C1 segment of cervical spinal cord (tissue), 14 donors: ENCODE measurements around the gene ADAMTS3.

Experiments
- DNase-seq, 14 donors: peaks; one replicate each; lab custom pipeline; 2025; lab: John Stamatoyannopoulos, UW

The ADAMTS3 gene

DNA sequence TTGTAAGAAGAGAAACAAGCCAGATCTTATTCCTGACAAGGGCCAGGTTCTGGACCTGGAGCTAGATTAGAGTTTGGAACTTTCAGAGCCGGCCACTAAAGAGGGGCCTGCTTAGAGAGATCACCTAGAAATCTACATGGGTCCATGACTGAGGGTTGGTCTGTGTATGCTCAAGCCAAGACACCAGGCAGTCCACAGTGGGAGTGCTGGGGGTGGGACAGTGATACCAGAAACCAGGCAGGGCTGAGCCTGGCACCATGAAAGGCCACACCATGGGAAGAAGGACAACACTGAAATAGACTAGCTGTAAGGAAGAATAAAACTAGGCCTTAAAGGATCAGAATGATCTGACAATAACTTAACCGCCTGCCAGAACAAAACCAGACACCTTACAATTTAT lies 267.3 kb downstream of the ADAMTS3 start:
- DNase-seq = no peak

DNA sequence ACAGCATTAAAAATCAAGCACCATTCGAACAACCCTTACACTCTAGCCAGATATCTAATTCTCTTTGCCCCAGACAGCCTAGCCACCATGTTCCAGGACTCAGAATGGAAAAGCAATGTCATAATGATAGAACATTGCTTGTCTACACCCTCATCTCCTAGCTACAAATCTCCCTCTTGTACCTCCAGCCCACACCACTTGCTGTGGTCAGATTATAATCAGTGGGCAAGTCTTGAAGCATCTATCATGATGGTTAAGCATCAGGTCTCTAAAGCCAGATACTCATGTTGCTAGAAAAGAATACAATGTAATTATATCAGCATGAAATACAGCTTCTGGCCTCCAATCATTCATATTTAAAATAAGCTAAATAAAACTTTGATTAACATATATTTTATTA lies 268.9 kb downstream of the ADAMTS3 start:
- DNase-seq = no peak

DNA sequence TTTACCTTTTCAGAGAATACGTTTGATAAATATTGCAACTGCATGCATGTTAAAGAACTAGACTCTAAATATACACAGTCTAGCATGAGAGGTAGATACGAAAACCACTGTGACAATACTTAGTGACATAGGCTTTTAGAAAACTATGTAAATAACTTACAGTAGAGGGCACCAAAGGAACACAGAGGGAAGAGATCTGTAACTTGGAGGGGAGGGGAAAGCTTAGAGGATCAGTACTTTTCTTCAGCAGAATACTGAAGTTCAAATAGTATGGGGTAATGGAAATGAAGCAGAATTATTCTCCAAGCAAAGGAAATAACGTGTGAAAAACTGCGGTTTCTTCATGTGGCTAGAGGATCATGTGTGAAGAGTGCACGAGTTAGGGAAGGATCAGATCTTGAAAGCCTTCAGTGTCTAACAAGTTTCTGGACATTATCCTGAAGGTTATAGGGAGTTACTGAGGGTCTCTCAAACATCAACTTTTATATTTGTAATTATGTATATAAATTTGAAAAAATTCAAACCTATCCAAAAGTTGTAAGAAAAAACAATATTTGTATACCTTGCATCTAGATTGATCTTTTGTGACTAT lies 273.0 kb downstream of the ADAMTS3 start:
- DNase-seq = no peak

DNA sequence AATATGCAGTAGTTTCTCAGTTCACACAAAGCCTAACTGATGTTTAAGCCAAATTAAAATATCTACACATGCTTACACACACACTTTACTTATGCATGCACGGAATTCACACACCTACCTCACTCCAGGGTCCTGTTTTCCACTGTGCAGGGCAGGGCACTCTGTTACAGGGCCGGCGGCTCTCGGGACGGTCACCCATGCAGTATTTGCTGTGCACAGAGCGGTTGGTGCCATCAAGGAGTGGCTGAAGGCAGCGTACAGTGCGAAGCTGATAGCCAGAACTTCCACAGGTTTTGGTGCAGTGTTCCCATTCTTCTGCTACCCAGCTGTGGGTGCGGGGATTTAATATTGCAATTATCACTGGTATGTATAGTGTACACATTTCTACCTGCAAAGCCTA lies 278.3 kb downstream of the ADAMTS3 start:
- no peak for DNase-seq

DNA sequence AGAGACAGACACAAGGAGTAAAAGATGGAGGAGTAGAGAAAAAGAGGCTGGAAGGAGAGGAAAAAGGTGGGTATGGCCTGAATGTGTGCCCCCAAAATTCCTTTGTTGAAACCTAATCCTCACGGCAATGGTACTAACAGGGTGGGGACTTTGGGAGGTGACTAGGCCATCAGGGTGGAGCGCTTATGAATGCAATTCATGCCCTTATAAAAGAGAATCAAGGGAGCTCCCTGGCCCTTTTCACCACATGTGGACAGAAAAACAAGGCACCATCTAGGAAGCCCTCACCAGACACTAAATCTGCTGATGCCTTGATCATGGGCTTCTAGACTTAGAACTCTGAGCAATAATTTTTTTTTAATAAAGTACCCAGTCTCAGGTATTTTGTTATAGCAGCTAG lies 282.1 kb downstream of the ADAMTS3 start:
- DNase-seq = no peak

DNA sequence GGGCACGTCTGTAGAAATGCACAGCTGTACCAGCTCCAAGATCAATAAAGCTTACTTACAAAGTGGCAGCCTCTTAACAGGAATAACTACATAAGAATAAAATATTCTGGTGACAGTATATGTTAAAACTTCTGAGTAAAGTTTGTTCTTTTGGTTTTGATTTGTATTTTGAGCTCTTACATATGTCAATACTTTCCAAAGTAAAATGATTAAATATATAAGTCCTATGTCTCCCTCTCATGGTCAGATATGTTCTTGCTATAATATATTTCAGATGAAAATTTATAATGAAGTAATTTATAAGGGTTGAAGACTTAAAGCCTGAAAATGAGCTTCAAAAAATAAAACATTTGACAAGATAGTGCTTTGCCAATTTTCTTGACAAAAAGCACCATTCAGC lies 282.8 kb downstream of the ADAMTS3 start:
- no peak for DNase-seq

DNA sequence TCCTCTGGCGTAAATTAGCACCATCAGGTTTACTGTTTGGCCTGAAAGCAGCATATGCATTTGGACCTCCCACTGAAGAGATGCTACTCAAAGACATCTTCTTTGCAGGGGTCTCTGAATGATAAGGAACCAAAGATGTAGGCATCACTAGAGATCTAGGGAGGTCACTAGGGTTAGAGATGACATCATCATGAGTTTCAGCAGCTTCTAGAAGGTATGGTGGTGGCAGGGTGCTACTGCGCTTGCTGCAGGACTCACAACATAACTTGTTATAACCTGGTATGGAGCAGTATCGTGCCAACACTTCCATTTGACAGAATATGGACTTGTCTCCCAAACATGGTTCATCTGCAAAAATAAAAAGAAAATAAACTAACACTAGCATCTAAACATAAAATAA lies 285.7 kb downstream of the ADAMTS3 start:
- no peak for DNase-seq

DNA sequence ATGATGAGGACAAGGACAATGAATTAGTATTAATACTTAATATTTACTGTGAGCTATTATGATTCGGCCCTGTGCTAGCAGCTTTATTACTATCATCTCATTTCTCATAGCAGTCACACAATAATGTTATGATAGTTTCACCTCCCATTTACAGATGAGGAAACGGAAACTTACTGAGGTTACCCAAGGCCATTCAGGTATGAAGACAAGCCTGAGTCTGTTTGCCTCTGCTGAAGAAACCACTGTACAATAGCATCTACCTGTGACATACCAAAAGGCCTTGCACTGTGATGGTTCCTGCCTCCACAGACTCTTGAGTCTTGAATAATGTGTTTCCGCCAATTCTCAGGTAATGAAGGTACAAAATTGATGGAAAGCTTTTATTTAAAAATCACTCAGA lies 288.8 kb downstream of the ADAMTS3 start:
- DNase-seq = no peak

DNA sequence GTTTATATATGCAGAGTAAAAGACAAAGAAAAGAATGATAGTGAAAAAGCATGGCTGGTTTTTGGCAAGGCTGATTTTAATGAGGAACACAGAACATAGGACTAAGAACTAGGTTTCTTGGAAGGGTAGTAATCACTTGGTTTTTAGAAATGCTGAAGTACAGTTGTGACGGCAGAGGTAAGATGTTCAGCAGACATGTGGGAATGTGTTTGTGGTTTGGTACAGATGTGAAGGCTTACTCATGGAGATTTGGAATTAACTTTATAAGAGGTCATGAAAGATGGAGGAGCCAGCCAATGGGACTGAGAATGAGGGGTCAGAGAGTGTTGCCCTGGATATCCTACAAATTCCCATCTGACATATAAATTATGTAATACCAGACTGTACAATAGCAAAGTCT lies 293.6 kb downstream of the ADAMTS3 start:
- no peak for DNase-seq

DNA sequence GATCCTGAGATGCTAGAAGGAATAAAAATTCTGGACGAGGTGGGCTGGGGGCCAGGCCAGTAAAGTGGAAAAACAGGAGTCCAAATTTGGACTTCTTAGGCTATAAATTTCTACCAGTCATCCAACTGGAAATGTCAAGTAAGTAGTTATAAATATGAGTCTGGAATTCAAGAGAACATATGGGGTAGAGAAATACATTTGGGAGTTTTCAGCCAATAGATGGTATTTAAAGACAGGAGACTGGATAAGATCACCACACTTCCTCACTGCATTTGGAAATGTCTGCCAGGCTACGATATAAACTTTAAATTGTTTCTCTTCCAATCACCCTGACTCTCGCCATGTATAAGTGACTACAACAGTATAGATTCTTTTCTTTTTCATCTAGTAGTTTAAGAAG lies 294.8 kb downstream of the ADAMTS3 start:
- DNase-seq = no peak

DNA sequence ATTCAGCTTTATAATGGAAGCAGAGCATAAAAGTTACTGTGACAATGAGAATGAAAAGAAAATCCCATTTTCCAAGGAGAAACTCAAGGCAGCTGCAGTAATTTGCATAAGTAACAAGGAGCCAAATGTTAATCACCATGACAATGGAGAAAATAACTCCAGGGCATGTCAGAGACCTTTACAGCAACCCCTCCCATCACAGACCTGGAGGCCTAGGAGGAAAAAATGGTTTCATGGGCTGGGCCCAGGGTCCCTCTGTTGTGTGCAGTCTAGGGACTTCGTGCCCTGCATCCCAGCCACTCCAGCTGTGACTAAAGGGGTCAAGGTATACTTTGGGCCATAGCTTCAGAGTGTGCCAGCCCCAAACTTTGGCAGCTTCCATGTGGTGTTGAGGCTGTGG lies 313.8 kb downstream of the ADAMTS3 start:
- DNase-seq = no peak

DNA sequence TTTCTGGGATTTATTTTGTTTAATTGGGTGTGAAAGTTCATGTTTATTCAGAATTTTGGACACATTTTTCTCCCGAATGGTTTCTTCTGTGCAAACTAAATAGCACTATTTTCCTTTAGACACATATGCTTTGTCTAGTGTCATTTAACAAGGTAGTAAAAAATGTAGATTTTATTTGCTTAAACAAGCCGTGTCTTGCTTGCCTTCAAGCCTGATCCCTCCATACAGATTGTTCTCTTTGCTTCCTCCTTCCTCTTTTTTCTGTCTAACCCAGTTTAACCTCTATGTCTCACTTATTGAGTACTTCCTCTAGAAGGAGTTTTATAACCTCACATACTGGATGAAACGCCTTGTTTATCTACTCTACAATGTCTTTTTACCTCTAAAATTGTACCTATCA lies 325.4 kb downstream of the ADAMTS3 start:
- DNase-seq = no peak

DNA sequence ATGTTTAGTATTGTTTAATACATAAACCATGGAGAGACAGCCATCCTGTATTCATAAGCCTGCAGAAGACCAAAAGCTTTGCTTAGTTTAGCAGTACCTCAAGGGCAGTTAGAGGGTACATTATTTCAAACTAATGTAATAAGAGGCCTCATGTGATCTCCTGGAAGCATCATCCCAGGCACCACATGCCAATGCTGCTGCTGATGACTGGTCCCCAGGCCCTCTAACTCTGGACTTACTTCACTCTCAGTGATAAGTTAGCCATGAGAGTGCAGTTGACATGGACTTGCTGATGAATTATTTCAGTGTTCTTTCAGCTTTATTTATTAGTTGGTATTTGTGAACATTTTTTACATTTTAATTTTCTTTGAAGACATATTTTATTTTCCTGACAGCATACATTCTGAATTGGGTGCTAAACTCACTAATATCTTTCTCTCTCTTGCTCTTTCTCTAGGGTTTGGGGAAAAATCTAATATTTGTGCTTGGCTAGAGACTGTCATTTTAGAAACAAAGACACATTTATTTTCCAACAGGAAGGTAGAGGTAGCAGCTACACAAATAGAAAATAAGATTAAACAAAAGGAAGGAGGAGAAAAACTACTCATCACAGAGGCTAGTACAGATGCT lies 329.4 kb downstream of the ADAMTS3 start:
- DNase-seq = no peak
